ENCODE data around the gene DPP9. TPM values are rescaled to one million over a fixed set of nuclear protein-coding genes. Genes with fewer than 3 reads are reported as not detected.
"Not testable (repeated sequence)": the region's sequence is repeated elsewhere in the genome, so short reads cannot be mapped to it uniquely, and the experiment has no call there.

DPP9 gene
- total RNA-seq, 6 experiments from 2014 or later, result 68.4 to 82.2 (median 80.1) TPM

DNA sequence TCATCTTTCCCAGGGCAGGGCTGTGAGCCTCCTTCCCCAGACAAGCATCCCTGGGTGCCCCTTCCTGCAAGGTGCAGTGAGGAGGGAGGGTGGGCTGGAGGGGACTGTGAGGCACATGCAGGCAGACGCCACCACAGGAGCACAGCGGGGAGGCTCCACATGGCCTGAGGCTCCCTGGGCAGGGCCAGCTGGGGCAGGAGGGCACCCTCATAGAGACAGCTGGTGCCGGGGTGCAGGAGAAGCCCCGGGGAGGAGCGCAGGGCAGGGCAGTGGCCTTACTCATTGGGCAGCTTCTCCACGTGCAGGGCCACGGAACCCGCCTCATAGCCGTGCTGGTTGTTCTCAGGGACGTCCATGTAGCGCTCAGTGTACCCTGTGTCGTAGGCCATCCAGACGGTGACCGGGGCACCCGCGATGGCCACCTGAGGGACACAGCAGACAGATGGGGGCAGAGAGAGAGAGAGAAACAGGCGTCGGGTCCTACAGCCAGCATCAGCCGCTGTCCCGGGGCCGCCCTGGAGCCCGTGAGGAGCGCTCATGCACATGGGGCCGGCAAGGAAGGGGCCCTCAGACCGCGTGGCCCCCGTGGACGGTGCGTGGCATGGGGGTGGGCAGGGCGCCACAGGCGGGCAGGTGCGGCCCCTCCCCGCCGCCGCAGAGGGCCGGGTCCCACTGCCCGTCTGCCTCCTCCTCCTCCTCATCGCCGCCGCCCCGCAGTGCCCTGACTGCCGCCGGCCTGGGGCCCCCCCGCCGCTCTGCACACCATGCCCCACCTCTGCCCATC, 41.0 kb downstream of the DPP9 start:
- no peaks in the 10 kb centered on the region; the same call in 1 of the 2 replicates for H3K27me3 Mint-ChIP-seq (ENCODE audit: insufficient read depth)
- H3K4me1 Mint-ChIP-seq (ENCODE audit: low read depth), result no peaks in the 10 kb centered on the region
- H3K36me3 Mint-ChIP-seq (ENCODE audit: low read depth), result peaks cover 31% of the 10 kb centered on the region
- no peaks in the 10 kb centered on the region for H3K9me3 Mint-ChIP-seq
- H3K4me3 Mint-ChIP-seq, result no peak overlapping the region
- no peak overlapping the region for H3K27ac Mint-ChIP-seq
- TF ChIP-seq, protein P1, sequence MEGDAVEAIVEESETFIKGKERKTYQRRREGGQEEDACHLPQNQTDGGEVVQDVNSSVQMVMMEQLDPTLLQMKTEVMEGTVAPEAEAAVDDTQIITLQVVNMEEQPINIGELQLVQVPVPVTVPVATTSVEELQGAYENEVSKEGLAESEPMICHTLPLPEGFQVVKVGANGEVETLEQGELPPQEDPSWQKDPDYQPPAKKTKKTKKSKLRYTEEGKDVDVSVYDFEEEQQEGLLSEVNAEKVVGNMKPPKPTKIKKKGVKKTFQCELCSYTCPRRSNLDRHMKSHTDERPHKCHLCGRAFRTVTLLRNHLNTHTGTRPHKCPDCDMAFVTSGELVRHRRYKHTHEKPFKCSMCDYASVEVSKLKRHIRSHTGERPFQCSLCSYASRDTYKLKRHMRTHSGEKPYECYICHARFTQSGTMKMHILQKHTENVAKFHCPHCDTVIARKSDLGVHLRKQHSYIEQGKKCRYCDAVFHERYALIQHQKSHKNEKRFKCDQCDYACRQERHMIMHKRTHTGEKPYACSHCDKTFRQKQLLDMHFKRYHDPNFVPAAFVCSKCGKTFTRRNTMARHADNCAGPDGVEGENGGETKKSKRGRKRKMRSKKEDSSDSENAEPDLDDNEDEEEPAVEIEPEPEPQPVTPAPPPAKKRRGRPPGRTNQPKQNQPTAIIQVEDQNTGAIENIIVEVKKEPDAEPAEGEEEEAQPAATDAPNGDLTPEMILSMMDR (IDR thresholded peaks at IDR 0.05), result no peak
- no peak for DNase-seq

DNA sequence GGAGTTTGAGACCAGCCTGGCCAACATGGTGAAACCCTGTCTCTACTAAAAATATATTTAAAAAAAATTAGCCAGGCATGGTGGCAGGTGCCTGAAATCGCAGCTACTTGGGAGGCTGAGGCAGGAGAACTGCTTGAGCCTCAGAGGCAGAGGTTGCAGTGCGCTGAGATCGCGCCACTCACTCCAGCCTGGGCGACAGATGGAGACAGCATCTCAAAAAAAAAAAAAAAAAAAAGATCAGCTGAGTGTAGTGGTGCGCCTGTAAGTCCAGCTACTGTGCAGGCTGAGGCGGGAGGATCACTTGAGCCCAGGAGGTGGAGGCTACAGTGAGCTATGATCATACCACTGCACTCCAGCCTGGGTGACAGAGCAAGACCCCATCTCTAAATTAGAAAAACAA, 43.6 kb downstream of the DPP9 start:
- H3K9me3 Mint-ChIP-seq; DNase-seq; H3K27ac Mint-ChIP-seq; H3K4me3 Mint-ChIP-seq; H3K4me1 Mint-ChIP-seq (ENCODE audit: low read depth); H3K27me3 Mint-ChIP-seq (ENCODE audit: insufficient read depth): not testable (repeated sequence)
- H3K36me3 Mint-ChIP-seq (ENCODE audit: low read depth), result peaks cover 31% of the 10 kb centered on the region

DNA sequence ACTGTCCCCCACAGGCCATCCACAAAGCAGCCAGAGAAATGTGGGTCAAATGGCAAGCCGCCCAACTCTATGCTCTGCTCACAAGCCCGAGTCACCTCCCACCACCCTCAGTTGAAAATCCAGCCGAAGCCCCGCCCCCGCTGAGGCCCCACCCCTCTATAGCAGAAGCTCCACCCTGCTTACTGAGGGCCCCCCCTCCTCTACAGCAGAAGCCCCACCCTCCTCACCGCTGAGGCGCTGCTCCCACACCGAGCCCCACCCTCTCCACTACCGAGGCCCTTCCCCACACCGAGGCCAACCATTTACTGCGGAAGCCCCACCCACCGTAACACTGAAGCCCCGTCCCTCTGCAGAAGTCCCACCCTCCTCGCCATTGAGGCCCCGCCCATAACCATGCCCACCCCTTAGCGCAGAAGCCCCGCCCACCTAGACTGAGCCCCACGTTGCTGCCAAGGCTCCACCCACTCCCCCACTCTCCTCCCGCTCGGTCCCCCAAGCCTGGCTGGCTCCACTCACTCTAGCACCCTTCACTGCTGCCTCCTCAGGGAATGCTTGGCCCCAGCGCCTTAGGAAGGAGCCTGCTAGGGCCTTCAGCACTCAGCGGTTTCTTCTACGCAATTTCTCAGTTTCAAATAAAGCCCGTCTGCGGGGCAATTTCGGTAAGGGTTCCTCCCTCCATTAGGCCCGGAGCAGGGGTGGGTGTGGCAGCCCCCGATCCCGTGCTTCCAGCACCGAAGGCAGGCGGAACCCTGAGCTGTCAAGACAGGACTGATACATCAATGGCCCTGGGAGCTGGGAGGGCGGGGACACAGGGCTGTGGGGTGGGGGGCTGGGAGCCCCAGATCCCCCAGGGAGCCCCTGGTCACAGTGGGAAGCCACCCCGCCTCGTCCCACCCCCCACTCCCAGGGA, 44.5 kb downstream of the DPP9 start:
- H3K4me1 Mint-ChIP-seq (ENCODE audit: low read depth), result no peaks in the 10 kb centered on the region
- no peak for DNase-seq
- TF ChIP-seq, protein P1 (IDR thresholded peaks at IDR 0.05), result no peak
- no peak overlapping the region for H3K4me3 Mint-ChIP-seq
- no peak overlapping the region for H3K27ac Mint-ChIP-seq
- peaks cover 29% of the 10 kb centered on the region for H3K36me3 Mint-ChIP-seq (ENCODE audit: low read depth)
- peaks cover 3% of the 10 kb centered on the region for H3K27me3 Mint-ChIP-seq (ENCODE audit: insufficient read depth)
- H3K9me3 Mint-ChIP-seq, result no peaks in the 10 kb centered on the region

DNA sequence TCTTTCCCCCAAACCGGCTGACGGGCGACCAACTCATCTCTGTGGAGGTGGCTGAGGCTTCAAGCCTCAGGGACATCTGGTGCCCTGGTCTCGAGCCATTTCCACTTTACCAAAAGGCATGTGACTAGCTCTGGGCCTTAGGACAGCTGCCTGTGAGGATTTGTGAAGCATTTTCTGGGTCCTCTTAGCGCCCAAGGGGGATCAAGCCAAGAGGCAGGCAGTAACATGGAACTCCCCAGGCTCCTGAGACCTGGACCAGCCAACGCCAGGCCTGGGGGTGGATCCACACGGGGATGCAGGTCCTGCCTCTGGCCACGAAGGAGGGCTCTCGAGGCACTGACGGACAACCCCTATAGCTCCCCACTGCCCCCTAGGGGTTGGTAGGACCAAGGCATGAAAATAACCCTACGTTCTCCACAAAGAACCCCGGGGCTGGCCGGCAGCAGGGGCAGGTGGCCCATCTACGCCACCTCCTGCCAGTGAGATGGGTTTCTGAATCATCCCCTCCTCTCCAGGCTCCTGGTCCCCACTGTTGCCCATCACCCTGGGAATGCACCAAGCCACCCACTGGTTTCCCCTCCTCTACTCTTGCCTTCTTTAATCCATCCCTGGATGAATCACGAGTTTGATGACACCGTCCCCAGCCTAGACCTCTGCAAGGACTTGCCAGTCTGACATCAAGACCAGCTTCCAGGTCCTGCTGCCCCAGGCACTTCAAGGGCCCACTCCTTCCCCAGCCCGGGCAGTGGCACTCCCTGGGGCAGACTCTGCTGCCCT, 46.5 kb downstream of the DPP9 start:
- Mint-ChIP-seq H3K9me3 (no peaks in the 10 kb centered on the region), H3K36me3 (ENCODE audit: low read depth) (peaks cover 22% of the 10 kb centered on the region), H3K4me3 (no peak overlapping the region), H3K27me3 (ENCODE audit: insufficient read depth) (peaks cover 3% of the 10 kb centered on the region), H3K27ac (no peak overlapping the region), H3K4me1 (ENCODE audit: low read depth) (no peaks in the 10 kb centered on the region)
- DNase-seq, result no peak
- TF ChIP-seq, protein P1 (IDR thresholded peaks at IDR 0.05), result peak; percentile 75

DNA sequence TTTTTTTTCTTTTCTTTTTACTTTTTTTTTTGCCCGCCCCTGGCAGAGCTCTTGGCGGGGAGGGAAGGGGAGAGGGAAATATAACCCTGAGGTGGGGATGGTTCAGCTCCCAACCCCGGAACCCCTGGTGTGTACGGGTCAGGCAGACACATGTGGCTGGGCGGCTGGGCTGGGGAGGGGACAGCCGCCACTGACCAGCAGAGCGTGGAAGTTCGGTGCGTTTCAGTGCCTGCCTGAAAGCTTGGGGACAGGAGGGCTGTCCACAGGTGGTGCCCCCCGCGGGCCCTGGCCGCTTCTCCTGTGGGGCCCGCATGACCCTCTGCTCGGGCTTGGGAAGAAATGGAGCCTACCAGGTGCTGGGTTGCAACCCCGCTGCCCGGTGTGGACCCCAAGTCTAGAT, 48.3 kb downstream of the DPP9 start:
- no peaks in the 10 kb centered on the region for H3K9me3 Mint-ChIP-seq
- TF ChIP-seq, protein P1 (IDR thresholded peaks at IDR 0.05), result no peak
- H3K4me1 Mint-ChIP-seq (ENCODE audit: low read depth), result peaks cover 8% of the 10 kb centered on the region
- H3K4me3 Mint-ChIP-seq, result no peak overlapping the region
- no peak overlapping the region for H3K27ac Mint-ChIP-seq
- no peak for DNase-seq
- peaks cover 3% of the 10 kb centered on the region for H3K27me3 Mint-ChIP-seq (ENCODE audit: insufficient read depth)
- H3K36me3 Mint-ChIP-seq (ENCODE audit: low read depth), result peaks cover 18% of the 10 kb centered on the region
